ENCODE results near the gene ABCG5. TPM values are rescaled to one million over a fixed set of nuclear protein-coding genes. Genes with fewer than 3 reads are reported as not detected.

Gene ABCG5
- total RNA-seq (not detected), total RNA-seq (0 reads per million in 2 donors)

DNA sequence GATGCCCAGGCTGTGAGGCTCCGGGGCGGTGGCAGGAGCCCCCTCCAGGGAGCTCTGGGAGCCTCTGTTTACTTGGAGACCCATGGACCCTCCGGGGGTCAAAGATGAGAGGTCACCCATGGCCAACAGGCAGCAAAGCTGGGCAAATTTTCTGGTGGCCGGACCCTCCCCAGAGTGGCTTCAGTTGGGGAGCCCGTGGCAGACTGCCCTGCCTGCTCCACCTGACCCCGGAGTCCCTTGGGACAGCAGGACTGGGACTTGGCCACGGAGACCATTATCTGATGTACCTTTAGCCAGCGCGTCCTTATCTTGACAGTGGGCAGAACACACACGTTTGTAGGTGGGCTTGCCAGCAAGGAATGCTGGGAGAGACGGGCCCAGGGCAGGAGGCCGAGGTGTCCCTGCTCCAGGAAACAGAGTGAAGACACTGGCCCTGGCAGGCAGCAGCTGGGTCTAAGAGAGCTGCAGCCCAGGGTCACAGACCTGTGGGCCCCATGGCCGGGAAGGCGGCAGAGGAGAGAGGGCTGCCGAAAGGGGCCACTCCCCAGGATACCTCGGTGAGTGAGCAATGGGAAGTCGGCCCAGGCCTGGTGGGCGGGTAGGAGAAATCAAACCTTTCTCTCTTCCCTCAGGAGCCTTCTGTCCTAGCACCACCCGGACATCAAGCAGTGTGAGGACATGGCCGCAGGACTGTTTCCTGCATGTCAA, at the start of gene ABCG5, which contains the start of gene ABCG8:
TSS of gene ABCG5 (minus strand) at position 280 of the 708 bp plus-strand sequence. CDS start at position 120, 160 bp downstream.
TSS of gene ABCG8 (plus strand) at position 412 of the 708 bp plus-strand sequence. CDS start at position 495, 83 bp downstream.
- Mint-ChIP-seq H3K4me1 (no peaks in the 10 kb centered on the region), H3K27ac (no peak within 1 kb of the TSS), H3K36me3 (ENCODE audit: low read depth) (no peaks in the 10 kb centered on the region)

DNA sequence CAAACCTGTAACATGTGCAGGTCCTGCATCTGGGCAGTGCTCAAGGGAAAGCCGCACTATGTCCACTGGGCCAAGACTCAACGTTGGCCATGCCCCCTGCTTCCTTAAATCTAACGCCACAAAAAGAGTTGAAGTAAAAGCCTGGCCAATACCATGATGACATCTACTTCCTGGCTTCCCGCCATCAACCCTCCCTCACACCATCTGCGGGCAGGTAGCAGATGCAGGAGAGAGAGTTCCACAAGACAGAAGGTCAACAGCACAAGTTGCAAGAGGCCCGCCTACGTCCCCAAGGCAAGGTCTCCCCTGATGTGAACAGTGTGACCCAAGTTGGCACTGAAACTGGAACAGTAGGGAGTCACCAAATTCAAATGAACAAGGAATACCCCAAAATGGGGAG, 48.5 kb upstream of the ABCG5 start:
- no peaks in the 10 kb centered on the region for H3K9me3 ChIP-seq (ENCODE audit: control insufficient read depth, low read length, poor library complexity, severe bottlenecking)
- Mint-ChIP-seq H3K4me1 (no peaks in the 10 kb centered on the region), H3K27me3 (no peaks in the 10 kb centered on the region), H3K36me3 (ENCODE audit: low read depth) (peaks cover 3% of the 10 kb centered on the region), H3K27ac (no peak overlapping the region), H3K4me3 (no peak overlapping the region)
- DNase-seq (no peak), ATAC-seq (no peak)

More for the DNA sequence above, at the start of gene ABCG5, which contains the start of gene ABCG8:
- no peak within 1 kb of the TSS for H3K4me3 Mint-ChIP-seq
- no peak for ATAC-seq
- H3K9me3 ChIP-seq (ENCODE audit: control insufficient read depth, low read length, poor library complexity, severe bottlenecking) = no peaks in the 10 kb centered on the region
- DNase-seq = no peak
- peaks cover 21% of the 10 kb centered on the region for H3K27me3 Mint-ChIP-seq

DNA sequence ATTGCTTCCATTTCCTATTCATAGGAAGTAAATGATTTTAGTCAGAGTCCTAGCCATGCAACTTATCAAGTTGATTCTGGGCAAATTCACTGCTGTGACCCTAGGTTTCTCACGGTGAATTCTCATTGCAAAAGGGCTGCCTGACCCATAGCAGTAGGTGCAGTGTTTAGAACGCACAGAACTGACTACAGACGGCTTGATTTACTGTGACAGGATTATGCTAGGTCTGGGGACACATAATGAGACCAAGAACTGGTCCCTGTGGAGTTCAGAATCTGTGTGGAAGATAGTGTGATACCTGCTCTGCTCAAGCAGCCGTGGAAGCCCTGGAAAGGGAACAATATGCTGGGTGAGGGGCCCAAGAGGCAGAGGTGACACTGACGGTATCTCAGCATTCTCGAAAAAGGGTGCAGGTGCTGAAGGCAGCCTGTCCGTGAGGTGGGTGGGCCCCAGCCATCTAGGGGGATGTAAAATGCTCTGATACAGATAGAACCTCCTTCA, 46.5 kb upstream of the ABCG5 start:
- Mint-ChIP-seq H3K4me3 (no peak overlapping the region), H3K4me1 (peaks cover 2% of the 10 kb centered on the region), H3K27me3 (no peaks in the 10 kb centered on the region), H3K27ac (no peak overlapping the region), H3K36me3 (ENCODE audit: low read depth) (peaks cover 3% of the 10 kb centered on the region)
- DNase-seq = no peak
- ATAC-seq = no peak
- no peaks in the 10 kb centered on the region for H3K9me3 ChIP-seq (ENCODE audit: control insufficient read depth, low read length, poor library complexity, severe bottlenecking)

DNA sequence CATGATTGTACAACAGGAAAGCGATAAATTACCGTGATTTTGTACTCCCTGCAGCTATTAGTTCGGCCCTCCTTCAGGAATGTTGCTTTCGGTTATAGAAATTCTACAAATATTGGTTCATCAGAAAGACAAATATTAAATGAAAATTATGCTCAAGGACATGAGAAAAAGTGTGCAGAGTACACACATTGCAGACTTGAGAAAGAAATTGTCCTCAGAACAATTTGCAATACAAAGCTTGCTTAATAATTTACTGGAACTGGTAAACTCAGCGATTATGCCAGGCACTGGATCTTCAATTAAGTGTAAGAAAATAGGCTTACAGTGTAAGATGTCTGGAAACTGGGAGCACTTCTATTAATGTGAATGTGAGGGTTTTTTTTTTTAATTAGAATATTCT, 46.0 kb upstream of the ABCG5 start:
- Mint-ChIP-seq H3K4me3 (no peak overlapping the region), H3K27me3 (no peaks in the 10 kb centered on the region), H3K27ac (no peak overlapping the region), H3K4me1 (peaks cover 2% of the 10 kb centered on the region), H3K36me3 (ENCODE audit: low read depth) (peaks cover 3% of the 10 kb centered on the region)
- H3K9me3 ChIP-seq (ENCODE audit: control insufficient read depth, low read length, poor library complexity, severe bottlenecking) = no peaks in the 10 kb centered on the region
- DNase-seq (no peak), ATAC-seq (no peak)

DNA sequence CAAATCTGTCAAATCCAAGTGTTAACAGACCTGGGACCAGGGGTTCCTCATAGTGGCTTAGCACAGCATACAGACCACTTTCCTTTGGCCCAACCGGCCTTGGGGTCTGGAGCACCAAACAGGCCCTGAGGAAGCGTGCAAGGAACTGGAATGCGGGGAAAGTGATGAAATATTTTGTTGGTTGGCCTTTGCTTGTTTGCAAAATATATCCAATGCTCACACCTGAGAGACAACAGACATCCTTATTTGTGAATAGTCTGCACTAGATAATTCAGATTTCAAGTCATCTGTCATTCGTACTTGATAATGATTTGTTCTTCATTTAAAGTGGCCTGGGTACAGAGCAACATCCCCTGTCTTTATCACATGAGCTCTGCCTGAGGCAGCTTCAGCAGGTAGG, 43.7 kb upstream of the ABCG5 start:
- no peaks in the 10 kb centered on the region for H3K36me3 Mint-ChIP-seq (ENCODE audit: low read depth)
- H3K4me3 Mint-ChIP-seq = no peak overlapping the region
- DNase-seq (no peak), ATAC-seq (no peak)
- peaks cover 9% of the 10 kb centered on the region for H3K4me1 Mint-ChIP-seq
- H3K27me3 Mint-ChIP-seq = peaks cover 6% of the 10 kb centered on the region
- H3K9me3 ChIP-seq (ENCODE audit: control insufficient read depth, low read length, poor library complexity, severe bottlenecking) = no peaks in the 10 kb centered on the region
- no peak overlapping the region for H3K27ac Mint-ChIP-seq

DNA sequence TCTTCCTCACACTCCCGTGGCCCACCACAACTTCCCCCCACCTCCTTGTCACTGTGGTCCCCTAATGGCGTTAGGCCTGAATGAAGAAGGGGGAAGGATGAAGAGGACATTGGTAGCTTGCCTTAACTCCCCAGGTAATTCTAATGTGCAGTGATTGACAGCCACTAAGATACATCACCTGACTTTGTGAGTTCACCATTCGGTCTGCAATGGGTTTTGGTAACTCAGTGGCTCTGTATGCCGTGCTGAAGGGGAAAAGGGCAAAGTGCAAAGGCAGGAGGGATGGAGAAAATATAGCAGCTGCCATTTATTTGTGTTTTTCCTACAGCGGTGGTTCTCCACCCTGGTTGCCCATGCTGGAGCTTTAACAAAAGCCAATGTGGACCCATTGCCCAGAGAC, 42.3 kb upstream of the ABCG5 start:
- no peak overlapping the region for H3K27ac Mint-ChIP-seq
- ATAC-seq (no peak), DNase-seq (no peak)
- peaks cover 19% of the 10 kb centered on the region for H3K4me1 Mint-ChIP-seq
- no peak overlapping the region for H3K4me3 Mint-ChIP-seq
- no peaks in the 10 kb centered on the region for H3K9me3 ChIP-seq (ENCODE audit: control insufficient read depth, low read length, poor library complexity, severe bottlenecking)
- peaks cover 20% of the 10 kb centered on the region for H3K27me3 Mint-ChIP-seq
- no peaks in the 10 kb centered on the region for H3K36me3 Mint-ChIP-seq (ENCODE audit: low read depth)

DNA sequence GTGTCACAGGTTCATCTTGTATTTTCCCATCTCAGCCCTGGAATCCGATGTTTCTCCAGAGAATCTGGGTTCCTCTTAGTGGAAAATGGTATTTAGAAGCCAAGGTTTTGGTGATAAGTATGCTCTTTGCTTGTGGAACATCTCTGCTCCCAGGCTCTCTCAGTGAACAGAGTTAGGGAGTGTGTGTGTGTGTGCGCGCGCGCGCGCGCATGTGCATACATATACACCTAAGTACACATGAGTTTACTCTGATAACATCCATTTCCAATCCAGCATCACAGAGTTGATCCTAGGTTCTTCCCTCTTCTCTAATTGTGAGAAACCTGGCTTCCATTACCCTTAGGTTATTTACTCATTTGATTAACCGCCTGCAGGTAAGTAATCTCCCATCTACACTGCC, 41.8 kb upstream of the ABCG5 start:
- no peaks in the 10 kb centered on the region for H3K9me3 ChIP-seq (ENCODE audit: control insufficient read depth, low read length, poor library complexity, severe bottlenecking)
- ATAC-seq = no peak
- Mint-ChIP-seq H3K27me3 (peaks cover 25% of the 10 kb centered on the region), H3K4me3 (no peak overlapping the region), H3K36me3 (ENCODE audit: low read depth) (no peaks in the 10 kb centered on the region), H3K27ac (no peak overlapping the region), H3K4me1 (peaks cover 20% of the 10 kb centered on the region)
- no peak for DNase-seq

DNA sequence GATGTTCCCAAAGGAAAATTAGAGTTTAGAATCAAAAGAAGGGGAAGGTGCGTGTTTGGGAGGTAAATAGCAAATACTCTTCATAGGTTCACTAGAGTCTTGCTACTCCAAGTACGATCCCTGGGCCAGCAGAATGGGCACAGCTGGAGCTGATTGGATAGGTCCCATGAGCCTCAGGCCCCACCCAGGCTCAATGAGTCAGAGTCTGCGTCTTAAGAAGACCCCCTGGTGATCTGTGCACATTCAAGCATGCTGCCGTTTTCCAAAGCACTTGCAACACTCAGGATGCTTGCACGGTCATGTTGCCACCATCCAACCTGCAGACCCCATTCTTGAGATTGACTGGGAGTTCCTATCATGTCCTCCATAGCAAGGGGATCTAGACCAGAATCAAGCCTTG, 40.6 kb upstream of the ABCG5 start:
- Mint-ChIP-seq H3K27me3 (peaks cover 33% of the 10 kb centered on the region), H3K4me3 (no peak overlapping the region), H3K27ac (no peak overlapping the region), H3K36me3 (ENCODE audit: low read depth) (no peaks in the 10 kb centered on the region), H3K4me1 (peaks cover 20% of the 10 kb centered on the region)
- DNase-seq (no peak), ATAC-seq (no peak)
- no peaks in the 10 kb centered on the region for H3K9me3 ChIP-seq (ENCODE audit: control insufficient read depth, low read length, poor library complexity, severe bottlenecking)

DNA sequence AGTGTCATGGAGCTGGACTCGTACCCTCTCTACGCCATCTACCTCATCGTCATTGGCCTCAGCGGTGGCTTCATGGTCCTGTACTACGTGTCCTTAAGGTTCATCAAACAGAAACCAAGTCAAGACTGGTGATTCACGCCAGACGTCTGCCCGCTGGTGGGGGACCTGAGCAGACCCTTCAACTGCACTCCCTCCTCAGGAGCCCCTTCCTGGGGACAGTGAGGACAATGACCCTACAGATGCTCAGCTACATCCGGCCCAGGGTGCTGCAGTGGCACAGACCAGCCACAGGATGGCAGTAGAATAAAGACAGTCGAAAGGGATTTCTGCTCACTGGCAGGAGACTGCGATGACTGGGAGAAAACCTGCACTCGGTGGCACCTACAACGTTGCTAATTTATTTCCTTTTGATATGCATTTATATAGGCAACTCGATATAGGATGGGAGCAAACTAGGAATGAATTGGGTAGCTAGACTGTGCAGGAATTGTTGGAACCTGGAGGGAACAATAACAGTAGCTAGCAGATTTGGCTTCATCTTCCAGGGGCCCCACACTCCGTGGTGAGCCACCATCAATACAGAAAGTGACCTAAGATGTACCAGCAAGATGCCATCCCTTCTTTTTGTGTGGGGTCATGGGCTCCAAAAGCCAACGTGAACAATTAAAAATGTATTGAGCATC, 39.3 kb upstream of the ABCG5 start:
- no peak overlapping the region for H3K4me3 Mint-ChIP-seq
- H3K27me3 Mint-ChIP-seq = peaks cover 44% of the 10 kb centered on the region
- H3K4me1 Mint-ChIP-seq = peaks cover 20% of the 10 kb centered on the region
- DNase-seq (peak; percentile 17 to 49 (median 25)), ATAC-seq (peak; percentile 86)
- no peaks in the 10 kb centered on the region for H3K9me3 ChIP-seq (ENCODE audit: control insufficient read depth, low read length, poor library complexity, severe bottlenecking)
- no peaks in the 10 kb centered on the region for H3K36me3 Mint-ChIP-seq (ENCODE audit: low read depth)
- no peak overlapping the region for H3K27ac Mint-ChIP-seq

DNA sequence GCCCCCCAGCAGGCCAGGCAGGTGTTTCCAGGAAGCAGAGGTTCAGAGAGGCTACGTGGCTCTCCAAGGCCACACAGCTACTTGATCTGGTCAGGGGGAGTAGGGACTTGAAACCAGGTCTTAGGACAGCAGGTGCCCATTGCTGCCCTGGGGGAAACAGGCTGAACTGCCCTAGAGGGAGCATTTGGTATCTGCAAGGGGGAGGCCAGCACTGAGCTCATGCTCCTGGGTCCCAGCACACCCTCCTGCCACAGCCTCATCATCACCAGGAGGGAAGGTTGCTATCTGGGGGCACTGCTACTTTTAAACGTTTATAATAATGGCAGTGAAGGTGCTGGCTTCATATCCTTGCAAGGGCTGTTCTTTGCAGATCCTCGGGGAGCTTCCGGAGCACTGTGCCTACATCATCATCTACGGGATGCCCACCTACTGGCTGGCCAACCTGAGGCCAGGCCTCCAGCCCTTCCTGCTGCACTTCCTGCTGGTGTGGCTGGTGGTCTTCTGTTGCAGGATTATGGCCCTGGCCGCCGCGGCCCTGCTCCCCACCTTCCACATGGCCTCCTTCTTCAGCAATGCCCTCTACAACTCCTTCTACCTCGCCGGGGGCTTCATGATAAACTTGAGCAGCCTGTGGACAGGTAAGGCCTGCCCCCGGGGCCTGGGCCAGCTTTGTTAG, 36.3 kb upstream of the ABCG5 start:
- DNase-seq (no peak), ATAC-seq (no peak)
- peaks cover 18% of the 10 kb centered on the region for H3K4me1 Mint-ChIP-seq
- H3K36me3 Mint-ChIP-seq (ENCODE audit: low read depth) = no peaks in the 10 kb centered on the region
- peaks cover 72% of the 10 kb centered on the region for H3K27me3 Mint-ChIP-seq
- H3K4me3 Mint-ChIP-seq = no peak overlapping the region
- H3K9me3 ChIP-seq (ENCODE audit: control insufficient read depth, low read length, poor library complexity, severe bottlenecking) = no peaks in the 10 kb centered on the region
- H3K27ac Mint-ChIP-seq = no peak overlapping the region

DNA sequence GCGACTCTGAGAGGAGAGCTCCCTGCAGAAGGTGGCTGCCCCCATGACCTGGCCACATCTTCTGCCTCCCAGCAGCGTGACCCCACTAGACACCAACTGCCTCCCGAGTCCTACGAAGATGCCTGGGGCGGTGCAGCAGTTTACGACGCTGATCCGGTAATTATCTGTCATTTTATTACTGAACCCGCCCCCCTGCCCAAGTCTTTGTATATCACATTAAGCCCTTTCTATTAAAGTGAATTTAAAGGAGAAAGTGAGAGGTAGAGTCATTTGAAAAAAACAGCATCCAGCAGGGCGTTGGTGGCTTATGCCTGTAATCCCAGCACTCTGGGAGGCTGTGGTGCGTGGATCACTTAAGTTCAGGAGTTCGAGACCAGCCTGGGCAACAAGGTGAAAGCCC, 33.5 kb upstream of the ABCG5 start:
- DNase-seq (no peak), ATAC-seq (no peak)
- Mint-ChIP-seq H3K4me1 (peaks cover 10% of the 10 kb centered on the region), H3K4me3 (no peak overlapping the region), H3K27me3 (peaks cover 89% of the 10 kb centered on the region), H3K27ac (no peak overlapping the region), H3K36me3 (ENCODE audit: low read depth) (no peaks in the 10 kb centered on the region)
- H3K9me3 ChIP-seq (ENCODE audit: control insufficient read depth, low read length, poor library complexity, severe bottlenecking) = no peaks in the 10 kb centered on the region

DNA sequence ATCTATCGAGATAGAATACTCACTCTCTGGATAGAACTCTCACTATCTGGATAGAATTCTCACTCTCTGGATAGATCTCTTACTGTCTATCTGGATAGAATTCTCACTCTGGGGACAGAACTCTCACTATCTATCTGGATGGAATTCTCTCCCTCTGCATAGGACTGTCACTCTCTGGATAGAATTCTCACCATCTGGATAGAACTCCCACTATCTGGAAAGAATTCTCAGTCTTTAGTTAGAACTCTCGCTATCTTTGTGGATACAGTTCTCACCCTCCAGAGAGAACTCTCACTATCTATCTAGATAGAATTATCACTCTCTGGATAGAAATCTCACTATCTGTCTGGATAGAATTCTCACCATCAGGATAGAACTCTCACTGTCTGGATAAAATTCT, 16.7 kb upstream of the ABCG5 start:
- Mint-ChIP-seq H3K4me3 (no peak overlapping the region), H3K27ac (no peak overlapping the region), H3K36me3 (ENCODE audit: low read depth) (no peaks in the 10 kb centered on the region), H3K27me3 (peaks cover 87% of the 10 kb centered on the region), H3K4me1 (no peaks in the 10 kb centered on the region)
- no peak for DNase-seq
- no peaks in the 10 kb centered on the region for H3K9me3 ChIP-seq (ENCODE audit: control insufficient read depth, low read length, poor library complexity, severe bottlenecking)
- ATAC-seq = no peak

DNA sequence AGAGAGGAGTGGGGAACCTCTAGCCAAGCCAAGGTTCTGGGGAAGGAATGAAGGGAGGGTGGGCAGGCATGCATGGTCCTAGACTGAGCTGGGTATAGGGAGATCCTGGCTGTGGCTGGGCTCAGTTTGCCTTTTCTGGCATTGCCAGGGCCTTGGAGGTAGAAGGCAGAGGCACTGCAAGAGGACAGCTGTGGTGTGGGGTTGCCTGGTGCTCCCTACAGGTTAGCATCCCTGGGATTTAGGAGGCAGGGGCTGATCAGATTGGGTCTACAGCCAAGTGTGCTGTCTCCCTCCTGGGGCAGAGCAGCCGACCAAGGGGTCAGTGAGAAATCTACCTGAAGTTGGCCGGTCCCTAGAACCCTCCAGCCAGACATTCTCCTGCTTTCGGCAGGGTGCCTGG, 16.0 kb upstream of the ABCG5 start:
- no peak for DNase-seq

More for the DNA sequence above, 16.0 kb upstream of the ABCG5 start:
- H3K9me3 ChIP-seq (ENCODE audit: control insufficient read depth, low read length, poor library complexity, severe bottlenecking) = no peaks in the 10 kb centered on the region
- Mint-ChIP-seq H3K36me3 (ENCODE audit: low read depth) (no peaks in the 10 kb centered on the region), H3K27me3 (peaks cover 81% of the 10 kb centered on the region), H3K4me1 (no peaks in the 10 kb centered on the region), H3K27ac (no peak overlapping the region), H3K4me3 (no peak overlapping the region)
- no peak for ATAC-seq

Measured in T-helper 17 cell (primary cell).